CD14-positive monocyte (primary cell): ENCODE results near the gene MPHOSPH6. TPM values are rescaled to one million over a fixed set of nuclear protein-coding genes. Genes with fewer than 3 reads are reported as not detected.
"Not testable (repeated sequence)": the region's sequence is repeated elsewhere in the genome, so short reads cannot be mapped to it uniquely, and the experiment has no call there.

ENCODE experiments used
- DNase-seq, 3 donors: peaks; one replicate each; pipeline ENCODE4 v3.0.0-alpha.2; 2011 to 2022
- H2AFZ ChIP-seq: 2 replicates; pipeline ENCODE4 v1.6.0; 2012; ENCODE audit warnings: mild to moderate bottlenecking, low read depth, low read length, inconsistent platforms; ENCODE audit not compliant: insufficient read depth, poor library complexity, severe bottlenecking
- H3K27ac ChIP-seq, 2 donors: 1 replicate in 1 of 2; 2 replicates in 1 of 2; pipeline ENCODE4 v1.5.1; 2012 to 2013; ENCODE audit warnings: low read length in 2 of 2, control low read depth in 1 of 2, inconsistent platforms in 1 of 2, low read depth in 1 of 2, mild to moderate bottlenecking in 1 of 2
- H3K27me3 ChIP-seq, 2 donors: one replicate each; pipeline versions ENCODE4 v1.6.0 to v1.6.1; 2011 to 2013; ENCODE audit warnings: low read length in 2 of 2; ENCODE audit not compliant: control insufficient read depth in 2 of 2, insufficient read depth in 2 of 2
- H3K36me3 ChIP-seq, 2 donors: replicated peaks in 1 of 2; 1 replicate in 1 of 2; 2 replicates in 1 of 2; pipeline versions ENCODE4 v1.5.1 to v1.6.1; 2012 to 2013; ENCODE audit warnings: low read length in 2 of 2, control low read depth in 1 of 2, inconsistent platforms in 1 of 2, mild to moderate bottlenecking in 1 of 2; ENCODE audit not compliant: insufficient read depth in 2 of 2, control insufficient read depth in 1 of 2
- H3K4me1 ChIP-seq, 2 donors: 1 replicate in 1 of 2; 2 replicates in 1 of 2; pipeline versions ENCODE4 v1.5.1 to v1.6.1; 2012 to 2013; ENCODE audit warnings: low read length in 2 of 2, control low read depth in 1 of 2, inconsistent platforms in 1 of 2, mild to moderate bottlenecking in 1 of 2, moderate library complexity in 1 of 2; ENCODE audit not compliant: insufficient read depth in 2 of 2, control insufficient read depth in 1 of 2
- H3K4me2 ChIP-seq: replicated peaks from 2 replicates; pipeline ENCODE3; 2012; ENCODE audit warnings: low read length, moderate library complexity, mild to moderate bottlenecking; ENCODE audit not compliant: poor library complexity, severe bottlenecking; ENCODE audit errors: extremely low read depth
- H3K4me3 ChIP-seq, 3 experiments: fragments of 200-600 bp in 1 of 3; sonication (generic) in 1 of 3; replicated peaks in 1 of 3; 1 replicate in 2 of 3; 2 replicates in 1 of 3; pipeline ENCODE4 v1.5.1; 2011 to 2013; ENCODE audit warnings: low read length in 3 of 3, mild to moderate bottlenecking in 3 of 3, control low read depth in 2 of 3, low read depth in 2 of 3, inconsistent platforms in 1 of 3, moderate library complexity in 1 of 3
- H3K79me2 ChIP-seq: 2 replicates; pipeline ENCODE4 v1.6.0; 2012; ENCODE audit warnings: mild to moderate bottlenecking, control low read depth, inconsistent platforms, low read length, moderate library complexity; ENCODE audit not compliant: insufficient read depth
- H3K9ac ChIP-seq: 2 replicates; pipeline ENCODE4 v1.6.0; 2017; ENCODE audit warnings: low read length, mild to moderate bottlenecking; ENCODE audit not compliant: insufficient read depth, poor library complexity, severe bottlenecking
- H3K9me3 ChIP-seq, 2 donors: replicated peaks in 1 of 2; 1 replicate in 1 of 2; 2 replicates in 1 of 2; pipeline versions ENCODE4 v1.5.1 to v1.6.1; 2012 to 2013; ENCODE audit warnings: low read length in 2 of 2, control low read depth in 1 of 2; ENCODE audit not compliant: control insufficient read depth in 1 of 2, insufficient read depth in 1 of 2
- H4K20me1 ChIP-seq: 2 replicates; pipeline ENCODE4 v1.6.0; 2012; ENCODE audit warnings: mild to moderate bottlenecking, low read length, control low read depth, moderate library complexity; ENCODE audit not compliant: insufficient read depth
- H3K27ac Mint-ChIP-seq, 7 donors: one replicate each; pipeline ENCODE4 v1.8.0; 2020; ENCODE audit warnings: mild to moderate bottlenecking in 7 of 7, mixed read lengths in 7 of 7, moderate library complexity in 6 of 7, inconsistent platforms in 2 of 7
- H3K27me3 Mint-ChIP-seq, 3 donors: one replicate each; pipeline ENCODE4 v1.8.0; 2021 to 2022; ENCODE audit warnings: low read depth in 3 of 3, mild to moderate bottlenecking in 3 of 3, mixed read lengths in 3 of 3, moderate library complexity in 3 of 3, inconsistent platforms in 1 of 3
- H3K36me3 Mint-ChIP-seq, 2 donors: one replicate each; pipeline ENCODE4 v1.8.0; 2020; ENCODE audit warnings: mixed read lengths in 2 of 2, inconsistent platforms in 1 of 2, mild to moderate bottlenecking in 1 of 2
- H3K4me1 Mint-ChIP-seq: one replicate; pipeline ENCODE4 v1.8.0; 2020; ENCODE audit warnings: mild to moderate bottlenecking, mixed read lengths
- H3K4me3 Mint-ChIP-seq, 2 donors: one replicate each; pipeline ENCODE4 v1.8.0; 2020; ENCODE audit warnings: mild to moderate bottlenecking in 2 of 2, mixed read lengths in 2 of 2, moderate library complexity in 1 of 2
- H3K9me3 Mint-ChIP-seq, 7 donors: one replicate each; pipeline ENCODE4 v1.8.0; 2020 to 2022; ENCODE audit warnings: mixed read lengths in 7 of 7, mild to moderate bottlenecking in 6 of 7, moderate library complexity in 6 of 7, inconsistent platforms in 2 of 7
- CTCF ChIP-seq: fragments of 200-600 bp; IDR thresholded peaks from one replicate; pipeline ENCODE4 v1.8.0; 2022; ENCODE audit warnings: antibody characterized with exemption, mild to moderate bottlenecking
- WGBS: methylation state at CpG from one replicate; pipeline ENCODE4 v1.1.5; 2013; ENCODE audit warnings: missing lambda C conversion rate; ENCODE audit not compliant: insufficient coverage; 5-methylcytosine and 5-hydroxymethylcytosine counted together
- intact Hi-C, 2 donors: fragments of 100-400 bp; cut with micrococcal nuclease; formaldehyde crosslinking; loops; one replicate each; pipeline versions ENCODE4 v1.15.0 to v1.15.1; 2023
- polyA plus RNA-seq, 3 donors: library from polyadenylated mRNA; depleted of rRNA in 1 of 3; unstranded in 2 of 3; stranded (reverse) in 1 of 3; fragments of 300-500 nt in 2 of 3; fragments of >200 nt in 1 of 3; fragmentation: Illumina TruSeq in 2 of 3; gene quantifications; 1 replicate in 2 of 3; 2 replicates in 1 of 3; pipeline ENCODE4 v1.2.3, GENCODE V29; 2012 to 2021

The MPHOSPH6 gene
- polyA plus RNA-seq, 3 donors: 8.6 to 37.6 (median 20.2) TPM

GRCh38 chr16:82111944-82112343 is 58.1 kb downstream of the MPHOSPH6 start:
- DNase-seq: peak in 1 of 3 donors; percentile 29
- Histone ChIP-seq H2AFZ (no peak overlapping the region), H3K9me3 (no peaks in the 10 kb centered on the region), H3K4me3 (no peak overlapping the region), H3K27ac (no peak overlapping the region), H3K27me3 (no peaks in the 10 kb centered on the region), H3K79me2 (no peaks in the 10 kb centered on the region), H3K36me3 (no peaks in the 10 kb centered on the region), H4K20me1 (no peaks in the 10 kb centered on the region), H3K4me1 (no peaks in the 10 kb centered on the region), H3K4me2 (no peak overlapping the region), H3K9ac (no peak overlapping the region)
- intact Hi-C loops: no loop called here
- Mint-ChIP-seq H3K4me1 (no peaks in the 10 kb centered on the region), H3K36me3 (no peaks in the 10 kb centered on the region), H3K4me3 (no peak overlapping the region), H3K27me3 (peaks cover 0 to 8% (median 2%) of the 10 kb centered on the region in 3 donors), H3K9me3 (peaks cover 0 to 3% (median 2%) of the 10 kb centered on the region in 7 donors), H3K27ac (peak overlapping the region in 1 of 7 donors; percentile 64)
- TF ChIP-seq CTCF: no peak
- 90% methylated on average over 1 of the region's 2 CpGs for WGBS

GRCh38 chr16:82109266-82109665 is 60.8 kb downstream of the MPHOSPH6 start:
- H3K4me1 ChIP-seq, H3K27me3 ChIP-seq, H2AFZ ChIP-seq, H3K79me2 ChIP-seq, H3K27me3 Mint-ChIP-seq, H3K27ac Mint-ChIP-seq, H3K9me3 Mint-ChIP-seq, H3K9ac ChIP-seq, H4K20me1 ChIP-seq, H3K9me3 ChIP-seq, H3K4me3 ChIP-seq, H3K36me3 Mint-ChIP-seq, H3K4me3 Mint-ChIP-seq, H3K36me3 ChIP-seq, H3K4me2 ChIP-seq, H3K4me1 Mint-ChIP-seq, intact Hi-C loops, H3K27ac ChIP-seq: not testable (repeated sequence)
- 100% methylated on average over 1 of the region's 3 CpGs for WGBS
- DNase-seq: peak in 1 of 3 donors; percentile 63
